ENCODE results near the gene ALS2CL. TPM values are rescaled to one million over a fixed set of nuclear protein-coding genes. Genes with fewer than 3 reads are reported as not detected.

The ALS2CL gene
- total and polyA plus RNA-seq, 10 of the 15 experiments (the other 5 are each of a cell fraction or from before 2014, with no cell fraction given) = 0.01 to 0.05 TPM; not detected in 8

DNA sequence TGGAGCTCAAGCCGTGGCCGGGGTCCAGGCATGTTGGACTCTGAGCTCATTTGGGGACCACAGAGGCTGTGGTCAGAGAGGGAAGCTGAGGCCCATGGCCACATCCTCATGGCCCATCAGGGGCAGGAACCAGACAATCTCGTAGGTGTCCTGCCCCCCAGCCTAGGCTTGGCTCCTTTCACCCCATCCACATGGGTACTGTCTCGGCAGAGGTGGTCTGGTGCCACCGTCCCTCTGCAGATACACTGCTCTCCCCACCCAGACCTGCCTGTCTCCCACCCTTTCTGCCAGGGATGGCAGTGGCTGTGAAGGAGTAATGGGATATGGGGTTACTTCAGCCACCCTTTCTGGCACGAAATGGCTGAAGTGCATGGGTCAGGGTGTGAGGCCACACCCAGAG lies 16.2 kb upstream of the ALS2CL start:
- Histone ChIP-seq H3K4me3 (no peak overlapping the region), H3K27ac (ENCODE audit: control insufficient read depth, insufficient read depth) (no peak overlapping the region), H3K27me3 (replicated peaks in 1 of 2; ENCODE audit: control insufficient read depth in 2 of 2, insufficient read depth in 2 of 2, low read length in 1 of 2) (no peaks in the 10 kb centered on the region), H4K20me1 (ENCODE audit: control insufficient read depth, insufficient read depth) (no peaks in the 10 kb centered on the region), H3K4me2 (ENCODE audit: control insufficient read depth, insufficient read depth) (no peak overlapping the region), H3K9me3 (replicated peaks; ENCODE audit: control insufficient read depth, insufficient read depth, low read length) (no peaks in the 10 kb centered on the region), H2AFZ (ENCODE audit: control insufficient read depth, low read depth, low read length) (no peak overlapping the region), H3K4me1 (ENCODE audit: control insufficient read depth, insufficient read depth, low read length) (peaks cover 16% of the 10 kb centered on the region), H3K9ac (ENCODE audit: control insufficient read depth, insufficient read depth, low read length) (no peak overlapping the region), H3K36me3 (ENCODE audit: control insufficient read depth in 2 of 2, insufficient read depth in 2 of 2, low read length in 1 of 2) (no peaks in the 10 kb centered on the region), H3K79me2 (ENCODE audit: control insufficient read depth, insufficient read depth, low read length) (no peaks in the 10 kb centered on the region)
- no TSS peak for BruUV-seq (replicated peaks)
- in situ Hi-C loops (cut with MboI) = loop anchor here (5.0 to 10.0 kb wide), 2 partner anchors 188 to 665 kb away; no protein-coding TSS in a partner anchor
- ATAC-seq (no peak), DNase-seq (ENCODE audit: low read depth, low spot score) (no peak), FAIRE-seq (no peak)
- RAD21 ChIA-PET (ENCODE audit: unreplicated experiment) = interaction anchor here (1.6 kb wide), 1 partner anchor 157 kb away, joined by 3 read pairs; no protein-coding TSS in a partner anchor
- intact Hi-C loops (cut with micrococcal nuclease; ENCODE audit: unreplicated experiment) = loop anchor here (10.0 kb wide), 1 partner anchor 305 kb away; no protein-coding TSS in a partner anchor
- CTCF ChIA-PET = interaction anchor here (0.9 to 1.6 kb wide), 4 partner anchors 9 to 204 kb away, joined by 3 to 5 read pairs (median 4); no protein-coding TSS in a partner anchor
- POLR2A ChIA-PET = no interaction called here
- SMC1A ChIA-PET (ENCODE audit: uncharacterized antibody, unreplicated experiment) = no interaction called here
- TF ChIP-seq CHD1 (IDR thresholded peaks at IDR 0.05; ENCODE audit: low read depth, low read length) = no peak
- TF ChIP-seq KLF5 (IDR thresholded peaks at IDR 0.05; ENCODE audit: partially characterized antibody) = no peak
- TF ChIP-seq STAT1 (conservative IDR thresholded peaks at IDR 0.05) = no peak
- no peak for TF ChIP-seq PBX3 (IDR thresholded peaks at IDR 0.05; ENCODE audit: insufficient replicate concordance, low read depth, low read length)
- TF ChIP-seq RB1 (IDR thresholded peaks at IDR 0.05; ENCODE audit: borderline replicate concordance) = no peak
- no peak for TF ChIP-seq ZBED1 (IDR thresholded peaks at IDR 0.05; ENCODE audit: borderline replicate concordance)
- WGBS (ENCODE audit: insufficient coverage, insufficient replicate concordance, low lambda C conversion rate, missing lambda C conversion rate) = 45% methylated on average over 6 of the region's 6 CpGs
